ENCODE measurements around the gene DOCK2. TPM values are rescaled to one million over a fixed set of nuclear protein-coding genes. Genes with fewer than 3 reads are reported as not detected.

The DOCK2 gene
- total RNA-seq, 1 donor from 2014 or later, result 3.9 TPM

GRCh38 chr5:170103447-170103846 is 466.4 kb downstream of the DOCK2 start:
- Histone ChIP-seq H3K36me3 (ENCODE audit: control insufficient read depth, insufficient read depth, low read length) (no peaks in the 10 kb centered on the region), H3K4me3 (ENCODE audit: low read depth, low read length) (no peak overlapping the region), H3K27me3 (ENCODE audit: control insufficient read depth, insufficient read depth, low read length) (peaks cover 2% of the 10 kb centered on the region)
- DNase-seq (ENCODE audit: low read depth), result no peak
- TF ChIP-seq CTCF (IDR thresholded peaks at IDR 0.05; ENCODE audit: insufficient read depth, low read length, poor library complexity, severe bottlenecking), result no peak

- H3K27me3 ChIP-seq (ENCODE audit: control insufficient read depth, insufficient read depth, low read length), result peaks cover 2% of the 10 kb centered on the region
- TF ChIP-seq CTCF (IDR thresholded peaks at IDR 0.05; ENCODE audit: insufficient read depth, low read length, poor library complexity, severe bottlenecking), result no peak
- H3K4me3 ChIP-seq (ENCODE audit: low read depth, low read length), result no peak overlapping the region
- DNase-seq (ENCODE audit: low read depth), result no peak
- no peaks in the 10 kb centered on the region for H3K36me3 ChIP-seq (ENCODE audit: control insufficient read depth, insufficient read depth, low read length)
Measured at GRCh38 chr5:170104299-170104698, 467.2 kb downstream of the DOCK2 start.

- no peak for TF ChIP-seq CTCF (IDR thresholded peaks at IDR 0.05; ENCODE audit: insufficient read depth, low read length, poor library complexity, severe bottlenecking)
- Histone ChIP-seq H3K27me3 (ENCODE audit: control insufficient read depth, insufficient read depth, low read length) (peaks cover 2% of the 10 kb centered on the region), H3K4me3 (ENCODE audit: low read depth, low read length) (no peak overlapping the region), H3K36me3 (ENCODE audit: control insufficient read depth, insufficient read depth, low read length) (no peaks in the 10 kb centered on the region)
- DNase-seq (ENCODE audit: low read depth), result no peak
Measured at GRCh38 chr5:170104710-170105109, 467.6 kb downstream of the DOCK2 start.

- Histone ChIP-seq H3K27me3 (ENCODE audit: control insufficient read depth, insufficient read depth, low read length) (peaks cover 2% of the 10 kb centered on the region), H3K36me3 (ENCODE audit: control insufficient read depth, insufficient read depth, low read length) (no peaks in the 10 kb centered on the region), H3K4me3 (ENCODE audit: low read depth, low read length) (no peak within 1 kb of the TSS)
- no peak for DNase-seq (ENCODE audit: low read depth)
- TF ChIP-seq CTCF (IDR thresholded peaks at IDR 0.05; ENCODE audit: insufficient read depth, low read length, poor library complexity, severe bottlenecking), result no peak
Measured at GRCh38 chr5:170105642-170106611, 468.9 kb downstream of the DOCK2 start, which contains the start of gene FOXI1. FOXI1 (plus strand) TSS chr5:170105897; CDS start chr5:170105958, 61 bp downstream.

GRCh38 chr5:170107674-170108073 is 470.6 kb downstream of the DOCK2 start:
- DNase-seq (ENCODE audit: low read depth), result no peak
- H3K27me3 ChIP-seq (ENCODE audit: control insufficient read depth, insufficient read depth, low read length), result peaks cover 2% of the 10 kb centered on the region
- no peak for TF ChIP-seq CTCF (IDR thresholded peaks at IDR 0.05; ENCODE audit: insufficient read depth, low read length, poor library complexity, severe bottlenecking)
- H3K36me3 ChIP-seq (ENCODE audit: control insufficient read depth, insufficient read depth, low read length), result no peaks in the 10 kb centered on the region
- no peak overlapping the region for H3K4me3 ChIP-seq (ENCODE audit: low read depth, low read length)
